Measurements from ENCODE around the gene PCDH15. TPM values are rescaled to one million over a fixed set of nuclear protein-coding genes. Genes with fewer than 3 reads are reported as not detected.

The PCDH15 gene
- polyA plus RNA-seq, 1 of the 3 experiments (the other 2 are of a cell fraction) = 0.03 TPM

- Histone ChIP-seq H3K4me1 (ENCODE audit: control insufficient read depth in 1 of 2, insufficient read depth in 2 of 2, low read depth in 1 of 2, low read length in 1 of 2) (no peaks in the 10 kb centered on the region), H3K4me2 (no peak overlapping the region), H4K20me1 (ENCODE audit: insufficient read depth) (no peaks in the 10 kb centered on the region), H2AFZ (ENCODE audit: low read depth) (no peak overlapping the region), H3K27ac (ENCODE audit: low read depth in 2 of 2, low read length in 1 of 2) (no peak overlapping the region), H3K36me3 (replicated peaks in 1 of 2; ENCODE audit: control insufficient read depth in 1 of 2, insufficient read depth in 2 of 2, low read length in 1 of 2) (no peaks in the 10 kb centered on the region), H3K9ac (no peak overlapping the region), H3K9me2 (no peaks in the 10 kb centered on the region), H3K4me3 (ENCODE audit: low read depth in 2 of 2, low read length in 1 of 2) (no peak overlapping the region), H3K27me3 (ENCODE audit: insufficient read depth) (no peaks in the 10 kb centered on the region), H3F3A (replicated peaks; ENCODE audit: insufficient read depth) (no peaks in the 10 kb centered on the region), H3K9me3 (no peaks in the 10 kb centered on the region), H3K79me2 (ENCODE audit: insufficient read depth) (no peaks in the 10 kb centered on the region)
- CTCF ChIA-PET = no interaction called here
- TF ChIP-seq SIN3A (IDR thresholded peaks at IDR 0.05; ENCODE audit: borderline replicate concordance, low read depth, low read length) = no peak
- no peak for TF ChIP-seq EZH2phosphoT487 (IDR thresholded peaks at IDR 0.05; ENCODE audit: borderline replicate concordance, low read depth)
- no peak for TF ChIP-seq ELF1 (IDR thresholded peaks at IDR 0.05)
- no peak for TF ChIP-seq GATA2 (CRISPR knock-in tag; IDR thresholded peaks at IDR 0.05)
- TF ChIP-seq FOXM1 (IDR thresholded peaks at IDR 0.05; ENCODE audit: low read depth) = no peak
- no peak for TF ChIP-seq POLR2AphosphoS5 (IDR thresholded peaks at IDR 0.05; ENCODE audit: low read depth, low read length)
- no peak for TF ChIP-seq REST (IDR thresholded peaks at IDR 0.05; ENCODE audit: low read depth, low read length)
- no peak for DNase-seq
- POLR2A ChIA-PET = no interaction called here
- 60% methylated on average over 2 of the region's 2 CpGs for WGBS (ENCODE audit: low lambda C conversion rate)
Measured at GRCh38 chr10:54653518-54653917, 147.5 kb downstream of the PCDH15 start.

GRCh38 chr10:54650547-54650946 is 150.5 kb downstream of the PCDH15 start:
- H3K9me3 ChIP-seq = no peaks in the 10 kb centered on the region
- WGBS (ENCODE audit: low lambda C conversion rate) = 40% methylated on average over 2 of the region's 2 CpGs
- POLR2A ChIA-PET = no interaction called here
- TF ChIP-seq GATA2 (CRISPR knock-in tag; IDR thresholded peaks at IDR 0.05) (no peak), MEF2A (IDR thresholded peaks at IDR 0.05; ENCODE audit: borderline replicate concordance, low read depth) (no peak), ZBTB33 (IDR thresholded peaks at IDR 0.05; ENCODE audit: borderline replicate concordance, low read depth) (no peak), IRF3 (IDR thresholded peaks at IDR 0.05; ENCODE audit: low read depth, low read length) (no peak), FOXM1 (IDR thresholded peaks at IDR 0.05; ENCODE audit: low read depth) (no peak), RFX5 (IDR thresholded peaks at IDR 0.05; ENCODE audit: low read length) (no peak), MAX (IDR thresholded peaks at IDR 0.05; ENCODE audit: low read depth) (no peak), RCOR1 (IDR thresholded peaks at IDR 0.05; ENCODE audit: low read length) (no peak), TEAD4 (IDR thresholded peaks at IDR 0.05; ENCODE audit: borderline replicate concordance, insufficient read depth) (no peak), POLR2AphosphoS5 (IDR thresholded peaks at IDR 0.05; ENCODE audit: low read depth, low read length) (no peak), ELF1 (IDR thresholded peaks at IDR 0.05) (no peak), CTCF (IDR thresholded peaks at IDR 0.05) (no peak), USF2 (IDR thresholded peaks at IDR 0.05; ENCODE audit: borderline replicate concordance, low read depth, low read length) (no peak), YY1 (IDR thresholded peaks at IDR 0.05; ENCODE audit: low read depth) (no peak), SIN3A (IDR thresholded peaks at IDR 0.05; ENCODE audit: borderline replicate concordance, low read depth, low read length) (no peak), NRF1 (IDR thresholded peaks at IDR 0.05; ENCODE audit: low read depth, low read length) (no peak)

More at GRCh38 chr10:54650547-54650946, 150.5 kb downstream of the PCDH15 start:
- Histone ChIP-seq H3K4me1 (ENCODE audit: control insufficient read depth in 1 of 2, insufficient read depth in 2 of 2, low read depth in 1 of 2, low read length in 1 of 2) (no peaks in the 10 kb centered on the region), H2AFZ (ENCODE audit: low read depth) (no peak overlapping the region), H4K20me1 (ENCODE audit: insufficient read depth) (no peaks in the 10 kb centered on the region), H3K4me2 (no peak overlapping the region), H3K27ac (ENCODE audit: low read depth in 2 of 2, low read length in 1 of 2) (no peak overlapping the region), H3K79me2 (ENCODE audit: insufficient read depth) (no peaks in the 10 kb centered on the region), H3K9me2 (no peaks in the 10 kb centered on the region), H3F3A (replicated peaks; ENCODE audit: insufficient read depth) (no peaks in the 10 kb centered on the region), H3K27me3 (ENCODE audit: insufficient read depth) (no peaks in the 10 kb centered on the region), H3K36me3 (replicated peaks in 1 of 2; ENCODE audit: control insufficient read depth in 1 of 2, insufficient read depth in 2 of 2, low read length in 1 of 2) (no peaks in the 10 kb centered on the region), H3K4me3 (ENCODE audit: low read depth in 2 of 2, low read length in 1 of 2) (no peak overlapping the region), H3K9ac (no peak overlapping the region)
- DNase-seq = no peak
- CTCF ChIA-PET = no interaction called here
